Measurements from ENCODE around the gene DACH2. TPM values are rescaled to one million over a fixed set of nuclear protein-coding genes. Genes with fewer than 3 reads are reported as not detected.

Gene DACH2
- total RNA-seq, 4 donors from 2014 or later: 0.15 TPM; not detected in 3

DNA sequence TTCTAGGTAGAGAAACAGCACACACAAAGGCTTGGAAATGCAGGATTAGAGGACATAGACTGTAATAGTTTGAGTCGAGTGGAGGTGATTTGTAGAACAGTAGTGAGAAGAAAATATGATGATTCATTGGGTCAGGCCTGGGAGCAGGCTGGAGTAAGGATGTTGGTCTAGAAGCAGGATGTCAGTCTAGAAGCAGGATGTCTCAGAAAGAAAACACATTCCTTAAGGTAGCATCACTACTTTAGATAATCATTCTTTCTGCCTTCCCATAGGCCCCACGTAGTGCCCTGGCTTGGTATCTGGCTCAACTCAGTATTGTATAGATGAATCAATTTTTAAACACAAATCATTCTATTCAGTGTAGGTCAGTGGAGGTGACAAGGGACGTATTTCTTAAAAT lies 11.2 kb upstream of the DACH2 start:
- DNase-seq (ENCODE audit: low spot score in 2 of 2): no peak
- H3K4me3 ChIP-seq (ENCODE audit: low read depth, poor library complexity, severe bottlenecking): no peak overlapping the region
- intact Hi-C loops (cut with DNase I; ENCODE audit: low total_unique reads): no loop called here
- no peak for TF ChIP-seq POLR2A (IDR thresholded peaks at IDR 0.05)
- TF ChIP-seq CTCF (IDR thresholded peaks at IDR 0.05): no peak
- WGBS, 2 donors: 75 to 80% methylated on average over 3 of the region's 3 CpGs

- no peak overlapping the region for H3K4me3 ChIP-seq (ENCODE audit: low read depth, poor library complexity, severe bottlenecking)
- TF ChIP-seq POLR2A (IDR thresholded peaks at IDR 0.05) (no peak), CTCF (IDR thresholded peaks at IDR 0.05) (no peak)
- WGBS, 2 donors: 41 to 49% methylated on average over 1 of the region's 1 CpG
- DNase-seq (ENCODE audit: low spot score in 2 of 2): no peak
- intact Hi-C loops (cut with DNase I; ENCODE audit: low total_unique reads): no loop called here
Measured at GRCh38 chrX:86141786-86142185, 6.5 kb upstream of the DACH2 start.

- TF ChIP-seq POLR2A (IDR thresholded peaks at IDR 0.05) (no peak), CTCF (IDR thresholded peaks at IDR 0.05) (no peak)
- intact Hi-C loops (cut with DNase I; ENCODE audit: low total_unique reads): no loop called here
- WGBS, 2 donors: 66 to 90% methylated on average over 4 of the region's 4 CpGs
- no peak overlapping the region for H3K4me3 ChIP-seq (ENCODE audit: low read depth, poor library complexity, severe bottlenecking)
- DNase-seq (ENCODE audit: low spot score in 2 of 2): no peak
Measured at GRCh38 chrX:86146102-86146501, 2.1 kb upstream of the DACH2 start.

DNA sequence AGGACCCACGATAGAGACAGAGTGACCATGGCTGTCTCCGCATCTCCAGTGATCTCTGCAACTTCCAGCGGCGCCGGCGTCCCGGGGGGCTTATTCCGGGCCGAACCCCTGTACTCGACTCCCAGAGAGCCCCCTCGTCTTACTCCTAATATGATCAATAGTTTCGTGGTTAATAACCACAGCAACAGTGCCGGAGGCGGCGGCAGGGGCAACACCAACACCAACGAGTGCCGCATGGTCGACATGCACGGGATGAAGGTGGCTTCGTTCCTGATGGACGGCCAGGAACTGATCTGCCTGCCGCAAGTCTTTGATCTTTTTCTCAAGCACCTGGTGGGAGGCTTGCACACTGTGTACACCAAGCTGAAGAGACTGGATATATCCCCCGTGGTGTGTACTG lies 343 bp downstream of the DACH2 start:
- WGBS, 2 donors: 33% methylated on average over 22 of the region's 23 CpGs; no CpG with 5 or more reads in 1 of the 2 donors
- TF ChIP-seq CTCF (IDR thresholded peaks at IDR 0.05) (no peak), POLR2A (IDR thresholded peaks at IDR 0.05) (no peak)
- intact Hi-C loops (cut with DNase I; ENCODE audit: low total_unique reads): no loop called here
- H3K4me3 ChIP-seq (ENCODE audit: low read depth, poor library complexity, severe bottlenecking): peak overlapping the region; percentile 17
- DNase-seq (ENCODE audit: low spot score in 2 of 2): peak in 1 of 2 donors; percentile 81

GRCh38 chrX:86149119-86149518 lies 868 bp downstream of the DACH2 start:
- no peak for DNase-seq (ENCODE audit: low spot score in 2 of 2)
- H3K4me3 ChIP-seq (ENCODE audit: low read depth, poor library complexity, severe bottlenecking): no peak overlapping the region
- intact Hi-C loops (cut with DNase I; ENCODE audit: low total_unique reads): no loop called here
- WGBS, 2 donors: 6 to 34% methylated on average over 11 of the region's 11 CpGs
- TF ChIP-seq CTCF (IDR thresholded peaks at IDR 0.05) (no peak), POLR2A (IDR thresholded peaks at IDR 0.05) (no peak)

DNA sequence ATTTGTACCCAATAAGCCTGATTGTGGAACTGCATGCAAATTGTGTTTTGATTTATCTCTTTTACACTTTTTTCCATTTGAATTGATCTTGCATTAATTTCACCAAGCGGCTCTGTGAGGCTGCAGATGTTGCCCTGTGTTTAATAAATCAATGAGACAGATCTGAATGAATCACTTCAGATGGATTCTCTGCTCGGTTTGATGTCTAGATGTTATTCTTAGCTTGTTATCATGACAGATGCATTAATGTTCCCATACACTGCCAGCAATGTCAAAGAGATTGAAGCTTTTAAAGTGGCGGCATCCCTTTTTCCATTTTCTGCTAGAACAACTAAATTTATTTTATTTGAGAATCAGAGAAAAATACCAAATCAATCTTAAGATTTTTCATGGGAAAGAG lies 6.3 kb downstream of the DACH2 start:
- intact Hi-C loops (cut with DNase I; ENCODE audit: low total_unique reads): no loop called here
- 34 to 39% methylated on average over 3 of the region's 3 CpGs for WGBS, 2 donors
- DNase-seq (ENCODE audit: low spot score in 2 of 2): no peak
- H3K4me3 ChIP-seq (ENCODE audit: low read depth, poor library complexity, severe bottlenecking): no peak overlapping the region
- no peak for TF ChIP-seq CTCF (IDR thresholded peaks at IDR 0.05)
- TF ChIP-seq POLR2A (IDR thresholded peaks at IDR 0.05): no peak

Measured in lower leg skin (tissue), 4 donors.